Measurements from ENCODE around the gene SORCS3.

The SORCS3 gene

GRCh38 chr10:105252911-105253310 lies 611.8 kb downstream of the SORCS3 start:
- H3K27me3 ChIP-seq (replicated peaks) = no peaks in the 10 kb centered on the region
- TF ChIP-seq CTCF (IDR thresholded peaks at IDR 0.05; ENCODE audit: low read depth, low read length, missing control alignments) = no peak
- no peak overlapping the region for H3K27ac ChIP-seq
- H3K4me3 ChIP-seq (ENCODE audit: low read depth, low read length) = no peak overlapping the region
- in situ Hi-C loops (cut with HindIII; ENCODE audit: low pct_ligation_motif_present, low sequenced_read_pairs) = no loop called here
- DNase-seq = no peak
- H3K36me3 ChIP-seq (replicated peaks) = no peaks in the 10 kb centered on the region

GRCh38 chr10:105253515-105254212 lies 612.6 kb downstream of the SORCS3 start:
- in situ Hi-C loops (cut with HindIII; ENCODE audit: low pct_ligation_motif_present, low sequenced_read_pairs) = no loop called here
- no peak overlapping the region for H3K4me3 ChIP-seq (ENCODE audit: low read depth, low read length)
- no peak overlapping the region for H3K27ac ChIP-seq
- DNase-seq = no peak
- no peaks in the 10 kb centered on the region for H3K36me3 ChIP-seq (replicated peaks)
- no peak for TF ChIP-seq CTCF (IDR thresholded peaks at IDR 0.05; ENCODE audit: low read depth, low read length, missing control alignments)
- no peaks in the 10 kb centered on the region for H3K27me3 ChIP-seq (replicated peaks)

- H3K27ac ChIP-seq = no peak overlapping the region
- DNase-seq = no peak
- no peak overlapping the region for H3K4me3 ChIP-seq (ENCODE audit: low read depth, low read length)
- no peaks in the 10 kb centered on the region for H3K36me3 ChIP-seq (replicated peaks)
- H3K27me3 ChIP-seq (replicated peaks) = no peaks in the 10 kb centered on the region
- TF ChIP-seq CTCF (IDR thresholded peaks at IDR 0.05; ENCODE audit: low read depth, low read length, missing control alignments) = no peak
- in situ Hi-C loops (cut with HindIII; ENCODE audit: low pct_ligation_motif_present, low sequenced_read_pairs) = no loop called here
These were observed 617.1 kb downstream of the SORCS3 start for GRCh38 chr10:105258036-105258673.

GRCh38 chr10:105258674-105259065 lies 617.6 kb downstream of the SORCS3 start:
- in situ Hi-C loops (cut with HindIII; ENCODE audit: low pct_ligation_motif_present, low sequenced_read_pairs) = no loop called here
- no peak for DNase-seq
- Histone ChIP-seq H3K4me3 (ENCODE audit: low read depth, low read length) (no peak overlapping the region), H3K36me3 (replicated peaks) (no peaks in the 10 kb centered on the region), H3K27me3 (replicated peaks) (no peaks in the 10 kb centered on the region), H3K27ac (no peak overlapping the region)
- no peak for TF ChIP-seq CTCF (IDR thresholded peaks at IDR 0.05; ENCODE audit: low read depth, low read length, missing control alignments)

- H3K27ac ChIP-seq = no peak overlapping the region
- in situ Hi-C loops (cut with HindIII; ENCODE audit: low pct_ligation_motif_present, low sequenced_read_pairs) = no loop called here
- no peaks in the 10 kb centered on the region for H3K36me3 ChIP-seq (replicated peaks)
- DNase-seq = no peak
- H3K27me3 ChIP-seq (replicated peaks) = no peaks in the 10 kb centered on the region
- TF ChIP-seq CTCF (IDR thresholded peaks at IDR 0.05; ENCODE audit: low read depth, low read length, missing control alignments) = no peak
- H3K4me3 ChIP-seq (ENCODE audit: low read depth, low read length) = no peak overlapping the region
These were observed 618.1 kb downstream of the SORCS3 start for GRCh38 chr10:105259201-105259600.

Data from brain microvascular endothelial cell (primary cell).